GM19193 (cell line): ENCODE data around the gene SNRPB2.

ENCODE experiments used
- POLR2A ChIP-seq: IDR thresholded peaks from 4 replicates; pipeline ENCODE4 v1.6.1; 2011; ENCODE audit not compliant: insufficient read depth, insufficient read length; ENCODE audit errors: extremely low read depth

SNRPB2 gene

GRCh38 chr20:16752901-16753300 lies 23.1 kb downstream of the SNRPB2 start:
- no peak for TF ChIP-seq POLR2A

DNA sequence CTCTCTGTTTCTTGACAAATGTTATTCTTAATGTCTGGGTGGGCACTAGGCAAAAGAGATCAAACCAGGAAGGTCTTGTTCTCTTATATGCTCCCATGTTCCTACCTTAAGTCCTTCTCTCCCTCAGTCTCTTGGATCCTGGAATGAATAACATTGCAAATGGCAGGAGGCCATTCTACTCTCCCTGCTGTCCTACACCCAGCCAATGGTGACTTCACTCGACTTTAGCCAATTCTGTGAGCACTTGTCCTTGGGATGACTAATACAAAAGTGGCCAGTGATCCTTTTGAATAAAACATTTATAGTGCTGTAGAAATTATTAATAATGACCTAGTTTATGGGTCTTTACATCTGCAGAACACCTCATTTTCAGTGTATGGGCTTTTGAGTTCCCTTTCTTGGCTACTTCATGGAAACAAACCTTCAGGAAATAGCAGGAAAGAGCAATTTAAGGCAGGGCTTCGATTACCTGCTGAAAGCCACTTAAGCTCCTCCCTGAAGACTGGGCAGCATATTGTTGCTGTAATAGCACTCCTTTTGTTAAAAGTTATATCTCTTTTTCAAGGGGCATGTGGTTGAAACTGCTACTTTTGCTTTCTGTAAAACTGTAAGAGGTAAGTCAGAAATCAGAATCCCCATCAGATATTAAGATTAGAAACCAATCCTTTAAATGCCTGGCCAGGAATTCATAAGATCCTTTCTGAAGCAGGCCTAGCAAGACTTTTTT lies 28.8 kb downstream of the SNRPB2 start:
- no peak for TF ChIP-seq POLR2A

- TF ChIP-seq POLR2A: no peak
Measured at GRCh38 chr20:16759181-16759563, 29.3 kb downstream of the SNRPB2 start.

DNA sequence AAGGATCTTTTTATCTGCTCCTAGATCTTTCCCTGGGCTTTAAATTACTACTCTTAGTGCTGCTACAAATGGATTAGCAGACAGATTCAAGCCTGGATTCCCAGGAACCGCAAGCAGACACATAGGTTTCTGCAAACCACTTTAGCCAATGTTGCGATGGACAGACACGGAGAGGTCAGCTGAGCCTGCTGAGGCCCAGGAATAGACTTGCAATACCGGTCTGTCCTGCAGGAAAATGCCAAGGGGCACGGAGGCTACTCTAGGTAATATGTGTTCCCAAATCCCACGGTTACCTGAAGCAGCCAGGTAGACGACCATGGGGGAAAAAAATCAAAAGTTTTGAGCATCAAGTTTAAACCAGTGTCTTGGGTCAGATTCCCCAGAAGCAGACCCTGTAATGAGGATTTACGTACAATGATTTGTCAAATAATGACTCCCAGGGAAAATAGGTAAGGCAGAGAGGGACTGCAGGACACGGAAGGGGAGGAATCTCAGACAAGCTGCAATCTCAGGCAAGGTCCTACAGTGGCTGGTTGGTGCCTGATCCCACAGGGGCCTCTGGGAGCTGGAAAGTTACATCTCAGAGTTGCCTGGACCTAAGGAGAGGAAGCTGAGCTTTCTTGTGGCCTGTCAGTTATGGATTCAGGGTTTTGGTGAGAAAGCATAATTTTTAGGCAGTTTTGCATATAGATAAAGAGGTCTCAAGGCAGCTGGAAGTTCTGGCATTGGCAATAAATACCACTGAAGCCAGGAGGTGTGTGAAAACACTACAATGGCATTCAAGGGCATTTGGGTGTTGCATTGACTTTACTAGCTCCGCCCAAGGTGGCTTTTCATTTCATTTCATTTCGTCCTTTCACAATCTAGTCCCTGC lies 30.8 kb downstream of the SNRPB2 start:
- TF ChIP-seq POLR2A: no peak

GRCh38 chr20:16761305-16761829 lies 31.5 kb downstream of the SNRPB2 start:
- no peak for TF ChIP-seq POLR2A

DNA sequence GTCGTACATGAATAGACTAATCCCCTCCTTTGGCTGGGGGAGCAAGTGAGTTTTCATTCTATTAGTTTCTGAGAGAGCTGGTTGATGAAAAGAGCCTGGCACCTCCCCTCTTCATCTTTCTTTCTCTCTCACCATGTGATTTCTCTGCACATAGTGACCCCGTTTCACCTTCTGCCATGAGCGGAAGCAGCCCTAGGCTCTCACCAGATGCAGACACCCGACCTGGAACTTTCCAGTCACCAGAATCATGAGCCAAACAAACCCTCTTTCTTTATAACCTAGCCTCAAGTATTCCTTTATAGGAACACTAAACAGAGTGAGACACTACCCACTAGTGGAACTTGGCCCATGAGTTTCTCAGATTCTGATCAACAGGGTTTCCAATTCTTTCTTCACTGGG lies 34.7 kb downstream of the SNRPB2 start:
- TF ChIP-seq POLR2A: no peak

DNA sequence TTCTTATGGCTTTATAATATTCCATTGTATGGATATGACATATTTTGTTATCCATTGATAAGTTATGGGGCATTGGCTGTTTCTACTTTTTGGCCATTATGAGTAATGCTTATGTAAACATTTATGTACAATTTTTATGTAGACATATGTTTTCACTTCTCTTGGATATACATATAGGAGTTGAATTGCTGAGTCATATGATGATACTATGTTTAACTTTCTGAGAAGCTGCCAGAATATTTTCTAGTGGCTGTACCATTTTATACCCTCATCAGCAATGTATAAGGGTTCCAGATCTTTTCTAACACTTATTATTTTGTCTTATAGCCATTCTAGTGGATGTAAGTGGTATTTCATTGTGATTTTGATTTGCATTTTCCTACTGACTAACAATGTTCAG lies 41.4 kb downstream of the SNRPB2 start:
- TF ChIP-seq POLR2A: no peak

GRCh38 chr20:16775961-16776360 lies 46.1 kb downstream of the SNRPB2 start:
- TF ChIP-seq POLR2A: no peak

DNA sequence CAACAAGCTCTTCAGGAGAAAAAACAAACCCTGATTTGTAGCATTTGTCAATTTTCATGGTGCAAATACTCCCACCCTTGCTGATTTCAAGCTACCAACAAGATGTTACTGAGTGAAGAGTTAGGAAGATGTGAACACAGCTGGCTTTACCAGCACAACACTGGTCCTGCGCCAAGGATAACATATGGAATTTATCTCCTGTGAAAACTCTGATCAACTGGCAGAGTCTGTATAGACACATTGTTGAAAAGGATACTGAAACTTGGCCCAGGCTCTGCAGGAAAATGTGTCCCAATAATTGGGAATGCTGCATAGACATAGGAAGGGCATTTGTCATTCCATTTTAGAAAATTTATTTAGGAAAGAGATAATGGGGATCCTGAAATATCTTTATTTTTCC lies 47.3 kb downstream of the SNRPB2 start:
- no peak for TF ChIP-seq POLR2A

DNA sequence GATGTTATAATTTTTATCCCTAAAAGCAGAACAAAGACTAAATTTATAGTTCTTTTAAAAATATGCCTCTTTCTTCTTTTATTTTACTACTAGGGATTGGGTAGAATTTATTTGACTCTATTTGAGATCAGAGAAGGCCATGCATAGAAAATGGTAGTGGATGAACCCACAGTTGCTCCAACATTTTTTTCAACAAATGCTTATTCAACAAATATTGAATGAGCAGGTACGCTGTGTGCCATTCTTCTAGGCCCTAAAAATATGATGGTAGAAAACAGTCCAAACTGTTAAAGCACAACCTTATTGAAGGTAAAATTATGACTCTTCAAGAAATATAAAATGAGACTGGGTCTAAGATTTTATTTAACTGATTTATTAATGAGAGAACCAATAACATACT lies 48.3 kb downstream of the SNRPB2 start:
- no peak for TF ChIP-seq POLR2A

DNA sequence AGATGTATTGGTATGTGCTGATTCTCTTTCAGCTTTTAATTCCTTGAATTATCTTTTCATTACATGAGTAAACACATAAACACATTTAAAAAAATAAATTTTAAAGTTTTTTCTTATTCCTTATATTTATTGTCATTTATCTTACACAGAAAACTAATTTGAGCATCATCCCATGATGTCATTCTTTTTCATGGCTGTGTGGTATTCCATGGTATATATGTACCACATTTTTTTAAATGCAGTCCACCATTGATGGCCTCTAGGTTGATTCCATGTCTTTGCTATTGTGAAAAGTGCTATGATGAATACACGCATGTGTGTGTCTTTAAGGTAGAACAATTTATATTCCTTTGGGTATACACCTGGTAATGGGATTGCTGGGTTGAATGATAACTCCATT lies 51.7 kb downstream of the SNRPB2 start:
- no peak for TF ChIP-seq POLR2A

- no peak for TF ChIP-seq POLR2A
Measured at GRCh38 chr20:16785226-16785625, 55.4 kb downstream of the SNRPB2 start.
